Endothelial cell of umbilical vein (primary cell): Measurements from ENCODE around the gene SLC52A1. TPM values are rescaled to one million over a fixed set of nuclear protein-coding genes. Genes with fewer than 3 reads are reported as not detected.

Source experiments
- BruUV-seq: library from RNA; stranded (reverse); fragments of 400-500 nt; replicated peaks from 2 replicates; lab custom pipeline; 2021; lab: Mats Ljungman, UMichigan
- CTCF ChIA-PET: fragments of 300-600, 350-600 bp; sonication (Branson Sonifier 250); formaldehyde crosslinking; loops from one replicate; lab custom pipeline; 2021; ENCODE audit warnings: antibody characterized with exemption, inconsistent platforms; lab: Charles Lee
- POLR2A ChIA-PET: fragments of 300-600, 350-600 bp; sonication (Branson Sonifier 250); formaldehyde crosslinking; loops from one replicate; lab custom pipeline; 2021; ENCODE audit warnings: antibody characterized with exemption, inconsistent platforms; lab: Charles Lee
- DNase-seq: peaks from one replicate; pipeline ENCODE4 v3.0.0-alpha.2; 2011; ENCODE audit warnings: low read depth, low spot score
- FAIRE-seq: peaks from 2 replicates; lab custom pipeline; 2011; peaks lifted over from hg19 to GRCh38; lab: Jason Lieb, UNC
- H2AFZ ChIP-seq: 2 replicates; pipeline ENCODE4 v1.6.0; 2012; ENCODE audit warnings: low read depth, low read length, control low read depth, inconsistent platforms
- H3K27ac ChIP-seq: 2 replicates; pipeline ENCODE4 v1.5.1; 2011; ENCODE audit warnings: low read depth, mild to moderate bottlenecking, control low read depth, low read length, moderate library complexity; ENCODE audit not compliant: insufficient read depth
- H3K27me3 ChIP-seq, 2 experiments: 2 replicates each; pipeline versions ENCODE4 v1.6.0 to v1.6.1; 2011; ENCODE audit warnings: low read length in 2 of 2, mixed read lengths in 1 of 2; ENCODE audit not compliant: control insufficient read depth in 2 of 2, insufficient read depth in 2 of 2
- H3K36me3 ChIP-seq, 2 experiments: 2 replicates in 1 of 2; 3 replicates in 1 of 2; pipeline ENCODE4 v1.5.1; 2011; ENCODE audit warnings: low read length in 2 of 2, mild to moderate bottlenecking in 1 of 2, moderate library complexity in 1 of 2; ENCODE audit not compliant: control insufficient read depth in 2 of 2, insufficient read depth in 2 of 2; ENCODE audit errors: extremely low read depth in 1 of 2
- H3K4me1 ChIP-seq: 3 replicates; pipeline ENCODE4 v1.5.1; 2011; ENCODE audit warnings: mild to moderate bottlenecking, low read length; ENCODE audit not compliant: control insufficient read depth, insufficient read depth; ENCODE audit errors: extremely low read depth
- H3K4me2 ChIP-seq: 2 replicates; pipeline ENCODE4 v1.6.1; 2011; ENCODE audit warnings: low read length, control low read depth, mixed read lengths; ENCODE audit not compliant: insufficient read depth
- H3K4me3 ChIP-seq, 3 experiments: fragments of 200-600 bp in 1 of 3; sonication (generic), shearing (Covaris generic) in 1 of 3; replicated peaks in 1 of 3; 2 replicates each; pipeline ENCODE4 v1.5.1; 2011 to 2016; ENCODE audit warnings: control low read depth in 3 of 3, low read length in 3 of 3, mild to moderate bottlenecking in 2 of 3, inconsistent platforms in 1 of 3, low read depth in 1 of 3, moderate library complexity in 1 of 3; ENCODE audit not compliant: insufficient read depth in 1 of 3
- H3K79me2 ChIP-seq: 2 replicates; pipeline ENCODE4 v1.6.0; 2012; ENCODE audit warnings: low read length, inconsistent platforms; ENCODE audit not compliant: control insufficient read depth, insufficient read depth
- H3K9ac ChIP-seq: replicated peaks from 2 replicates; pipeline ENCODE3; 2011; ENCODE audit warnings: low read length, control low read depth; ENCODE audit not compliant: insufficient read depth; ENCODE audit errors: extremely low read depth
- H3K9me1 ChIP-seq: replicated peaks from 3 replicates; pipeline ENCODE4 v1.6.0; 2011; ENCODE audit warnings: mild to moderate bottlenecking, low read length; ENCODE audit not compliant: control insufficient read depth, insufficient read depth; ENCODE audit errors: extremely low read depth
- H3K9me3 ChIP-seq: replicated peaks from 2 replicates; pipeline ENCODE4 v1.5.1; 2012; ENCODE audit warnings: low read length, inconsistent platforms; ENCODE audit not compliant: control insufficient read depth, insufficient read depth
- H4K20me1 ChIP-seq: replicated peaks from 2 replicates; pipeline ENCODE3; 2011; ENCODE audit warnings: mild to moderate bottlenecking, low read length; ENCODE audit not compliant: control insufficient read depth, insufficient read depth; ENCODE audit errors: extremely low read depth
- EZH2 ChIP-seq: IDR thresholded peaks from 2 replicates; pipeline ENCODE4 v1.6.1; 2012; ENCODE audit warnings: borderline replicate concordance, low read depth, mild to moderate bottlenecking, moderate library complexity, low read length, inconsistent platforms; ENCODE audit not compliant: severe bottlenecking
- FOS ChIP-seq: IDR thresholded peaks from 2 replicates; pipeline ENCODE4 v1.6.1; 2011; ENCODE audit warnings: mild to moderate bottlenecking, low read length, moderate library complexity, borderline replicate concordance; ENCODE audit not compliant: insufficient read depth
- GATA2 ChIP-seq: IDR thresholded peaks from 2 replicates; pipeline ENCODE4 v1.7.0; 2011; ENCODE audit warnings: low read depth, mild to moderate bottlenecking, moderate library complexity, mixed read lengths, low read length; ENCODE audit not compliant: insufficient read length, insufficient read depth
- JUN ChIP-seq: IDR thresholded peaks from 2 replicates; pipeline ENCODE4 v1.6.1; 2011; ENCODE audit warnings: borderline replicate concordance, low read depth; ENCODE audit not compliant: insufficient read length, insufficient read depth
- MYC ChIP-seq: IDR thresholded peaks from one replicate; pipeline ENCODE4 v1.6.1; 2011; ENCODE audit warnings: mild to moderate bottlenecking, low read depth, low read length
- POLR2A ChIP-seq: IDR thresholded peaks from 2 replicates; pipeline ENCODE4 v1.6.1; 2012; ENCODE audit warnings: low read depth, mild to moderate bottlenecking, control low read depth, low read length
- POLR2AphosphoS5 ChIP-seq: IDR thresholded peaks from 2 replicates; pipeline ENCODE4 v1.6.1; 2012; ENCODE audit warnings: low read depth, mild to moderate bottlenecking, control low read depth, low read length, moderate library complexity; ENCODE audit not compliant: insufficient read depth
- dilution Hi-C: fragments of 300-500 bp; cut with MboI; formaldehyde crosslinking; loops from one replicate; pipeline ENCODE4 v1.15.0; 2019; ENCODE audit warnings: low sequenced_read_pairs; ENCODE audit not compliant: extremely low pct_ligation_motif_present
- intact Hi-C: fragments of 100-400 bp; cut with micrococcal nuclease; formaldehyde crosslinking; loops from one replicate; pipeline ENCODE4 v1.10.0; 2022
- polyA plus RNA-seq, 4 experiments: library from polyadenylated mRNA; depleted of rRNA in 3 of 4; stranded (reverse) in 3 of 4; unstranded in 1 of 4; fragments of >200 nt; gene quantifications; 2 replicates each; pipeline versions ENCODE4 v1.2.1 to v1.2.3, GENCODE V29; 2011 to 2012; ENCODE audit warnings: missing spikeins in 1 of 4
- total RNA-seq: library from RNA; stranded (reverse); gene quantifications from 2 replicates; pipeline ENCODE4 v1.2.3, GENCODE V29; 2021
- TF ChIP-seq, protein P1 (sequence below), 2 donors: IDR thresholded peaks; 1 replicate in 1 of 2; 2 replicates in 1 of 2; pipeline ENCODE4 v1.5.1; 2011; ENCODE audit warnings: low read length in 2 of 2, mild to moderate bottlenecking in 2 of 2, moderate library complexity in 2 of 2, control low read depth in 1 of 2, inconsistent platforms in 1 of 2, low read depth in 1 of 2; ENCODE audit not compliant: insufficient read depth in 1 of 2; ENCODE audit errors: extremely low read depth in 1 of 2
- TF ChIP-seq, protein P2 (sequence below): IDR thresholded peaks from 2 replicates; pipeline ENCODE4 v1.6.1; 2011; ENCODE audit not compliant: insufficient read depth, insufficient read length

SLC52A1 gene
- total and polyA plus RNA-seq, 2 donors (not counting 3 experiments of a cell fraction or from before 2014, with no cell fraction given) = 0.04 TPM; not detected in 1

DNA sequence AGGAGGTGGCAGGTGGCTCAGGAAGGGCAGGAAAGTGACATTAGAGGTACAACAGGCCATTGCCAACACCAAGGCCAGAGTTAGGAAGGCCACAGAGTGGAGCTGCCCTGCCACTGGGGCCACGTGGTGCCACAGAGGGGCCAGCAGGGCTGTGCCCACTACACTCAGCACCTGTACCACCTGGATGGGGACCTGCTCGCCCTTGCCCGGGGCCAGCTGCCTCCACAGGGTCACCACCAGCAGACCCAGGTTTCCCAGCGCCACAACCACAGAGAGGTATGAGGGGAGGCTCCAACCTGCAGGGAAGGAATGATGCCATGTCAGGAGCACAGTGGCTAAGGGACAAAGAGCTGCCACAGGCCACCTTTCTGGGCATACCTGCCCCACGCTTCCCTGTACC lies 1.2 kb downstream of the SLC52A1 start:
- DNase-seq (no peak), FAIRE-seq (no peak)
- Histone ChIP-seq H3K4me1 (peaks cover 5% of the 10 kb centered on the region), H3K4me2 (no peak overlapping the region), H3K27me3 (peaks cover 2% of the 10 kb centered on the region in 2 experiments), H3K36me3 (no peaks in the 10 kb centered on the region), H3K4me3 (no peak overlapping the region), H3K9ac (no peak overlapping the region), H3K9me3 (no peaks in the 10 kb centered on the region), H3K79me2 (no peaks in the 10 kb centered on the region), H2AFZ (no peak overlapping the region), H4K20me1 (no peaks in the 10 kb centered on the region), H3K9me1 (no peaks in the 10 kb centered on the region), H3K27ac (no peak overlapping the region)
- dilution Hi-C loops (no loop called here), intact Hi-C loops (no loop called here)
- BruUV-seq = no TSS peak
- CTCF ChIA-PET = interaction anchor here (4.7 to 6.5 kb wide), 2 partner anchors 27 to 28 kb away, joined by 23 to 72 read pairs; no protein-coding TSS in a partner anchor
- no peak for TF ChIP-seq FOS
- TF ChIP-seq POLR2AphosphoS5 = no peak
- TF ChIP-seq MYC = no peak
- TF ChIP-seq JUN = no peak
- TF ChIP-seq, protein P1, sequence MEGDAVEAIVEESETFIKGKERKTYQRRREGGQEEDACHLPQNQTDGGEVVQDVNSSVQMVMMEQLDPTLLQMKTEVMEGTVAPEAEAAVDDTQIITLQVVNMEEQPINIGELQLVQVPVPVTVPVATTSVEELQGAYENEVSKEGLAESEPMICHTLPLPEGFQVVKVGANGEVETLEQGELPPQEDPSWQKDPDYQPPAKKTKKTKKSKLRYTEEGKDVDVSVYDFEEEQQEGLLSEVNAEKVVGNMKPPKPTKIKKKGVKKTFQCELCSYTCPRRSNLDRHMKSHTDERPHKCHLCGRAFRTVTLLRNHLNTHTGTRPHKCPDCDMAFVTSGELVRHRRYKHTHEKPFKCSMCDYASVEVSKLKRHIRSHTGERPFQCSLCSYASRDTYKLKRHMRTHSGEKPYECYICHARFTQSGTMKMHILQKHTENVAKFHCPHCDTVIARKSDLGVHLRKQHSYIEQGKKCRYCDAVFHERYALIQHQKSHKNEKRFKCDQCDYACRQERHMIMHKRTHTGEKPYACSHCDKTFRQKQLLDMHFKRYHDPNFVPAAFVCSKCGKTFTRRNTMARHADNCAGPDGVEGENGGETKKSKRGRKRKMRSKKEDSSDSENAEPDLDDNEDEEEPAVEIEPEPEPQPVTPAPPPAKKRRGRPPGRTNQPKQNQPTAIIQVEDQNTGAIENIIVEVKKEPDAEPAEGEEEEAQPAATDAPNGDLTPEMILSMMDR (IDR thresholded peaks at IDR 0.05; ENCODE audit: extremely low read depth in 1 of 2, insufficient read depth in 1 of 2, low read depth in 1 of 2, low read length in 2 of 2) = no peak
- no peak for TF ChIP-seq GATA2
- TF ChIP-seq, protein P2, sequence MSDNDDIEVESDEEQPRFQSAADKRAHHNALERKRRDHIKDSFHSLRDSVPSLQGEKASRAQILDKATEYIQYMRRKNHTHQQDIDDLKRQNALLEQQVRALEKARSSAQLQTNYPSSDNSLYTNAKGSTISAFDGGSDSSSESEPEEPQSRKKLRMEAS = no peak
- TF ChIP-seq POLR2A = no peak
- no peak for TF ChIP-seq EZH2
- POLR2A ChIA-PET = no interaction called here
